ENCODE measurements around the gene ARMC8. TPM values are rescaled to one million over a fixed set of nuclear protein-coding genes. Genes with fewer than 3 reads are reported as not detected.
A peak's percentile ranks its signal among the peaks of the same experiment; 100 is the strongest.

The ARMC8 gene
- total RNA-seq, 1 donor from 2014 or later, result 33.2 TPM

GRCh38 chr3:138327831-138328230 lies 140.7 kb downstream of the ARMC8 start:
- Mint-ChIP-seq H3K36me3 (ENCODE audit: low read depth, unreplicated experiment) (no peaks in the 10 kb centered on the region), H3K27ac (ENCODE audit: unreplicated experiment) (no peak overlapping the region), H3K27me3 (ENCODE audit: low read depth, unreplicated experiment) (no peaks in the 10 kb centered on the region), H3K4me3 (ENCODE audit: unreplicated experiment) (no peak overlapping the region), H3K4me1 (ENCODE audit: low read depth, unreplicated experiment) (peaks cover 11% of the 10 kb centered on the region), H3K9me3 (ENCODE audit: unreplicated experiment) (no peaks in the 10 kb centered on the region)
- no peak overlapping the region for H3K4me2 ChIP-seq (ENCODE audit: low read length)
- H3K4me1 ChIP-seq (ENCODE audit: insufficient read depth, low read length), result peaks cover 7% of the 10 kb centered on the region
- no peak for DNase-seq (ENCODE audit: low read depth)
- no peak overlapping the region for H2AFZ ChIP-seq (ENCODE audit: low read depth, low read length)
- H3K27ac ChIP-seq (ENCODE audit: low read depth, low read length), result no peak overlapping the region
- H3K4me3 ChIP-seq (ENCODE audit: insufficient read depth, low read depth, low read length), result no peak overlapping the region
- H3K36me3 ChIP-seq (ENCODE audit: insufficient read depth, low read length), result no peaks in the 10 kb centered on the region
- H3K79me2 ChIP-seq (ENCODE audit: insufficient read depth, low read length), result no peaks in the 10 kb centered on the region
- no peaks in the 10 kb centered on the region for H3K9me3 ChIP-seq (ENCODE audit: insufficient read depth, low read depth, low read length)
- H4K20me1 ChIP-seq (ENCODE audit: insufficient read depth, low read length), result no peaks in the 10 kb centered on the region
- H3K27me3 ChIP-seq (ENCODE audit: insufficient read depth, low read length), result no peaks in the 10 kb centered on the region
- TF ChIP-seq CTCF (IDR thresholded peaks at IDR 0.05; ENCODE audit: insufficient read depth, low read depth, low read length), result no peak
- TF ChIP-seq EZH2 (IDR thresholded peaks at IDR 0.05; ENCODE audit: insufficient read depth, low read length), result no peak
- no peak for FAIRE-seq
- H3K9ac ChIP-seq (ENCODE audit: low read length), result no peak overlapping the region

GRCh38 chr3:138328341-138328740 lies 141.2 kb downstream of the ARMC8 start:
- Histone ChIP-seq H3K4me2 (ENCODE audit: low read length) (peak overlapping the region; percentile 95), H4K20me1 (ENCODE audit: insufficient read depth, low read length) (no peaks in the 10 kb centered on the region), H3K27me3 (ENCODE audit: insufficient read depth, low read length) (no peaks in the 10 kb centered on the region), H3K4me3 (ENCODE audit: insufficient read depth, low read depth, low read length) (no peak overlapping the region), H3K4me1 (ENCODE audit: insufficient read depth, low read length) (peaks cover 7% of the 10 kb centered on the region), H3K36me3 (ENCODE audit: insufficient read depth, low read length) (no peaks in the 10 kb centered on the region), H2AFZ (ENCODE audit: low read depth, low read length) (no peak overlapping the region), H3K27ac (ENCODE audit: low read depth, low read length) (no peak overlapping the region), H3K79me2 (ENCODE audit: insufficient read depth, low read length) (no peaks in the 10 kb centered on the region), H3K9ac (ENCODE audit: low read length) (no peak overlapping the region), H3K9me3 (ENCODE audit: insufficient read depth, low read depth, low read length) (no peaks in the 10 kb centered on the region)
- Mint-ChIP-seq H3K27ac (ENCODE audit: unreplicated experiment) (peak overlapping the region; percentile 53), H3K27me3 (ENCODE audit: low read depth, unreplicated experiment) (no peaks in the 10 kb centered on the region), H3K4me1 (ENCODE audit: low read depth, unreplicated experiment) (peaks cover 11% of the 10 kb centered on the region), H3K4me3 (ENCODE audit: unreplicated experiment) (peak overlapping the region; percentile 69), H3K9me3 (ENCODE audit: unreplicated experiment) (no peaks in the 10 kb centered on the region), H3K36me3 (ENCODE audit: low read depth, unreplicated experiment) (no peaks in the 10 kb centered on the region)
- TF ChIP-seq EZH2 (IDR thresholded peaks at IDR 0.05; ENCODE audit: insufficient read depth, low read length) (no peak), CTCF (IDR thresholded peaks at IDR 0.05; ENCODE audit: insufficient read depth, low read depth, low read length) (no peak)
- FAIRE-seq (no peak), DNase-seq (ENCODE audit: low read depth) (no peak)

- no peaks in the 10 kb centered on the region for H3K36me3 ChIP-seq (ENCODE audit: insufficient read depth, low read length)
- H3K36me3 Mint-ChIP-seq (ENCODE audit: low read depth, unreplicated experiment), result no peaks in the 10 kb centered on the region
- H3K27me3 Mint-ChIP-seq (ENCODE audit: low read depth, unreplicated experiment), result peaks cover 1% of the 10 kb centered on the region
- H3K79me2 ChIP-seq (ENCODE audit: insufficient read depth, low read length), result no peaks in the 10 kb centered on the region
- H3K4me3 Mint-ChIP-seq (ENCODE audit: unreplicated experiment), result peak within 1 kb of the TSS; percentile 88
- FAIRE-seq (no peak), DNase-seq (ENCODE audit: low read depth) (peak; percentile 71)
- H3K9me3 Mint-ChIP-seq (ENCODE audit: unreplicated experiment), result no peaks in the 10 kb centered on the region
- H3K4me1 Mint-ChIP-seq (ENCODE audit: low read depth, unreplicated experiment), result peaks cover 11% of the 10 kb centered on the region
- peak within 1 kb of the TSS; percentile 71 for H3K4me3 ChIP-seq (ENCODE audit: insufficient read depth, low read depth, low read length)
- H3K27ac ChIP-seq (ENCODE audit: low read depth, low read length), result no peak within 1 kb of the TSS
- H3K4me2 ChIP-seq (ENCODE audit: low read length), result peak within 1 kb of the TSS; percentile 95
- no peaks in the 10 kb centered on the region for H4K20me1 ChIP-seq (ENCODE audit: insufficient read depth, low read length)
- H3K4me1 ChIP-seq (ENCODE audit: insufficient read depth, low read length), result peaks cover 7% of the 10 kb centered on the region
- H3K27ac Mint-ChIP-seq (ENCODE audit: unreplicated experiment), result no peak within 1 kb of the TSS
- H2AFZ ChIP-seq (ENCODE audit: low read depth, low read length), result peak within 1 kb of the TSS; percentile 89
- peak; percentile 66 for TF ChIP-seq CTCF (IDR thresholded peaks at IDR 0.05; ENCODE audit: insufficient read depth, low read depth, low read length)
- TF ChIP-seq EZH2 (IDR thresholded peaks at IDR 0.05; ENCODE audit: insufficient read depth, low read length), result no peak
- H3K9me3 ChIP-seq (ENCODE audit: insufficient read depth, low read depth, low read length), result no peaks in the 10 kb centered on the region
- peak within 1 kb of the TSS; percentile 70 for H3K9ac ChIP-seq (ENCODE audit: low read length)
- peaks cover under 1% of the 10 kb centered on the region for H3K27me3 ChIP-seq (ENCODE audit: insufficient read depth, low read length)
Observed at GRCh38 chr3:138329127-138329983, 142.3 kb downstream of the ARMC8 start, which contains the start of gene NME9. Gene NME9, minus strand, starts transcription at chr3:138329851. Its CDS starts 516 bp downstream, at chr3:138329335.
